Daoy (cell line): ENCODE data around the gene GOLGA6L9. TPM values are rescaled to one million over a fixed set of nuclear protein-coding genes. Genes with fewer than 3 reads are reported as not detected.
"Not testable (repeated sequence)": the region's sequence is repeated elsewhere in the genome, so short reads cannot be mapped to it uniquely, and the experiment has no call there.

Experiments used
- DNase-seq: peaks from one replicate; pipeline ENCODE4 v3.0.0-alpha.2; 2015; ENCODE audit warnings: low read depth
- total RNA-seq: library from RNA; depleted of rRNA; stranded (reverse); fragments of >200 nt; shearing (Covaris generic); gene quantifications from 2 replicates; pipeline ENCODE4 v1.2.3, GENCODE V29; 2014; rRNA removed

GOLGA6L9 gene
- total RNA-seq, 1 experiment from 2014 or later: 2.1 TPM

- DNase-seq: not testable (repeated sequence)
These were observed 38.6 kb downstream of the GOLGA6L9 start for GRCh38 chr15:82468205-82468604.

DNA sequence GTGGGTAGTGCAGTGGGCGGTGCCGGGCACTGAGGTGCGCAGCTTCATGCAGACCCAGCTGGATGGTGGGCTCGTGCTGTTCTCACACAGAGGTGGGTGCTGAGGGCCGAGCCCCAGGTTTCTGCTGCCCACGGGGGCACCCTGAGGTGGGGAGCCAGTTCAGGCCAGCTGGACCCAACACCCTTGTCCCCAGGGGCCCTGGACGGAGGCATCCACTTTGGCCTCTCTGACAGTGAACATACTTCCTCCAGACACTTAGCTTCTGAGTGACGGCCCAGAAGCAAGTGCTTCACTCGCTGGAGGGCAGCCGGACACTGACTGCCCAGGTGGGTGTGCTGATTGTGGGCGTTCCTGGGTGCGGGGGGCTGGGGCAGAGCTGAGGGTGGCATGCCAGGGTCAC lies 39.8 kb downstream of the GOLGA6L9 start:
- DNase-seq: not testable (repeated sequence)

DNA sequence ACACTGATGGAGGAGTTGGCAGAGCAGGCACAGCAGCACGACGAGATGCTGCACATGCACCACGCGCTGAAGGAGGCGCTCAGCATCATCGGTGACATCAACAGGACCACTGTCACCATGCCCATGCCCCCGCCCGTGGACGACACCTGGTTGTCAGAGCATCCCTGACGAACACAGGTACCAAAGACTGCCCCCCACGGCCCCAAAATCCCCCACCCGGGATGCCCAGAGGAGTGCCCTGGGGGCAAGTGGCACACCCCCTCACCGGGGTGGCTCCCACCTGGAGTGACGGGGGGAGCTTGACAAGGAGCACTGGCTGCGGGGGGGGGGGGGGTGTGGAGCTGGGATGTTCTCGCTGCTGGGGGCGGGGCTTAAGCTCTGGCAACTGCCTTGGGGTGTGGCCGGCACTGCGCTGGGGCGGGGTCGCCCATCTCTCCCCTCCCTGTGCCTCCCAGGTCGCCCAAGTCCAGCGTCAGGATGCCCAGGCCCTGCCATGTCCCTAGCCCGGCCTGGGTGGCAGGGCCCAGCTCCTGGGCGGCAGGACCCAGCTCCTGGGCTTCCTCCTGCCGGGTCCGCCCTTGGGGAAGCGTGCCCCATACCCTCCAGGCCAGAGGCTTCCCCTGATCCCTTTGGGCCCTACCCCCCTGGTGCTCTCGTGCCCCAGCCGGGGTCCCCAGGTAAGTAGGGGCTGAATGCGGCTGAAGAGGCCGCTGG lies 42.8 kb downstream of the GOLGA6L9 start:
- DNase-seq: peak; percentile 20

DNA sequence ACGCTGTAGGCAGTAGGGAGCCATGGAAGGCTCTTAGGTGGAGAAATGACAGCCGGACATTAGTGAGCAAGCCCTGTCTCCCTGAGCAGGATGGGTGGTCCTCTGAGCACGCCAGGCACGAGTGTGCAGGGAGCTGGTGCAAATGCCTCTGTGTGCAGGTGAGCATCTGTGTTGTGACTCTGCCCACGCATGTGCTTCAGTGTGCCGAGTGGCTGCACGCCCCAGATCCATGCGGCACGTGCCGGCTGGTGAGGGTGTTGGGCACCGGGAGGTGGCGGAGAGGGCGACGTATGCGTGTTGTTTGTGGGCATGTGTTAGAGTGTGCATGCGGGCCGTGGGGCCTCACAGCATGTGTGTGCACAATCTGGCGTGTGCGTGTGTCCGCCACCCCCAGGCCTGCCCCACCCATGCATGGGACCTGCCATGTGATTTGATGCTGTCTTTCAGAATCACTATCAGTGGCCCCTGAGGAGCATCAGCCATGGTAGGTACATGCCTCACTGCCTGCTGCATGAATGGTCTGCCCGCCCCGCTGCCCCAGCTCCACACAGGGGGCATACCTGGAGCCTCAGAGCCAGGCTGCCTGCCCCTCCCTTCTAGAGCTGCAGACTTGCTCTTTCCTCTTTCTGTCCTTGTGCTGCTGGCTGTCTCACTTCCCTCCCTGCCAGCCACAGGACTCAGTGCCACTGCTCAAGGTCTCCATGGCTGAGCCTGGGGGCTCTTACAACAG lies 45.1 kb downstream of the GOLGA6L9 start:
- DNase-seq: not testable (repeated sequence)

GRCh38 chr15:82475345-82475967 lies 45.8 kb downstream of the GOLGA6L9 start:
- not testable (repeated sequence) for DNase-seq

- not testable (repeated sequence) for DNase-seq
These were observed 47.2 kb downstream of the GOLGA6L9 start for GRCh38 chr15:82476697-82477342.

DNA sequence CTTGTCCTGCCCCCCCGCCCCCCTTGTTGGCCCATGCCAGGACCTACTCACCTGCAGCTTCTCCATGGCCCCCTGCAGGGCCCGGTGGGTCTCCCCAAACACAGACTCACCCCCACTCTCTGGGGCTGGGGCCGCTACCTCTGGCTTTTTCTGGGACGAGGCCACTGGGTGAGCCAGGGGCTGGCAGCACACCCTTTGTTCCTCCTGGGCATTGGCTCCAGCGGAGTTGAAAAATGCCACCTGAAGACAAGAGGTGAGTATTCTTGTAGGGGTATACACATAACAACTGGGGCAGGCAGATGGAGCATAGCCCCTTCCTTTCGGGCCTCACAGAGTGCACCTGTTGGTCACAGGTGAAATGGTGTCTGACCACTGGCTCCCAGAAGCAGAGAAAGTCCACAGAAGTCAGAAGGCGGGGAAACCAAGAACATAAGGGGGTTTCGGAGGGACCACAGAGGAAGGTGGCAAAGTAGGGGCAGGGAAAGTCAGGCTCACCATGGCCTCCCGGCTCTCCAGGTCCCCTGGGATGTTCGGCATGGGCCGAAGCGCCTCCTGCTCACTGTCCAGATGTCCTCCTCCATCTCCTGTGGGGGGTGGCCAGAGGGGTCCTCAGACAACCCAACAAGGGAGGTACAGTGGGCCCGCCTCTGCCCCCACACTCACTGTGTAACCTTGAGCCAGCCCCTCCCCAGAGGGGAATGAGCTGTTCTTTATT lies 47.9 kb downstream of the GOLGA6L9 start:
- DNase-seq: not testable (repeated sequence)

Other genes with a start within 250 kb of the GOLGA6L9 start
- 21.6 and 37.9 TPM in 2 replicates for gene EFL1, start 167.1 kb upstream of the GOLGA6L9 start, total RNA-seq
- 1.8 and 11.0 TPM in 2 replicates for gene SAXO2, start 167.0 kb upstream of the GOLGA6L9 start, total RNA-seq
- 0.24 and 0.74 TPM in 2 replicates for gene GOLGA6L10, start 80.3 kb upstream of the GOLGA6L9 start, total RNA-seq
- 3,048 and 3,207 TPM in 2 replicates for gene RPS17, start 110.6 kb downstream of the GOLGA6L9 start, total RNA-seq
- 5.2 and 5.3 TPM in 2 replicates for gene CPEB1, start 217.5 kb downstream of the GOLGA6L9 start, total RNA-seq